ENCODE data around the gene RNASE12. TPM values are rescaled to one million over a fixed set of nuclear protein-coding genes. Genes with fewer than 3 reads are reported as not detected.

Gene RNASE12
- total RNA-seq, 2 donors from 2014 or later: not detected

DNA sequence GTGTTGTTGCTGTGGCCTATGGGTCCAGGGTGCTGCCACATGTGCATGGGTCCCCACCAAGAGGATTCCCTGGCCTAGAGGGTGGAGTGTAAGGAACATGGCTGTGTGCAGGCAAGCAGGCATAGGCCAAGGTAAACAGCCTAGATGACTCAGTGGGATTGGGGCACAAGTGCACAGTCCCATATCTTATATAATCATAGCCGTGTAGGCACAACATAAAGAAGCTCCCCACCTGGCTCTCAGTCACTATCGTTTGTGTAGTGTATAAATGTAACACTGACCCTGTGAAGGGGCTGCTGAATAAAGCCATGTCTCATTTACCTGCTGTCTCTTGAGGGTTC is 15.7 kb upstream of the RNASE12 start:
- no peaks in the 10 kb centered on the region for H3K9me3 ChIP-seq
- no peak for TF ChIP-seq CTCF (IDR thresholded peaks at IDR 0.05)
- no peaks in the 10 kb centered on the region for H3K27me3 ChIP-seq
- no peak overlapping the region for H3K9ac ChIP-seq (ENCODE audit: low read depth in 2 of 2, low read length in 2 of 2)
- no peak overlapping the region for H3K4me3 ChIP-seq
- H3K27ac ChIP-seq: no peak overlapping the region
- intact Hi-C loops (cut with DNase I): loop anchor here (5.0 to 10.0 kb wide), 3 partner anchors 132 to 280 kb away; partner anchors contain the start of gene TEP1
- DNase-seq: no peak
- no peaks in the 10 kb centered on the region for H3K36me3 ChIP-seq
- no peaks in the 10 kb centered on the region for H3K4me1 ChIP-seq

GRCh38 chr14:20606190-20606901 is 15.2 kb upstream of the RNASE12 start:
- no peak overlapping the region for H3K27ac ChIP-seq
- H3K27me3 ChIP-seq: no peaks in the 10 kb centered on the region
- intact Hi-C loops (cut with DNase I): loop anchor here (5.0 to 10.0 kb wide), 3 partner anchors 132 to 279 kb away; partner anchors contain the start of gene TEP1
- no peaks in the 10 kb centered on the region for H3K9me3 ChIP-seq
- no peak overlapping the region for H3K9ac ChIP-seq (ENCODE audit: low read depth in 2 of 2, low read length in 2 of 2)
- H3K36me3 ChIP-seq: no peaks in the 10 kb centered on the region
- H3K4me3 ChIP-seq: no peak overlapping the region
- peak; percentile 55 for DNase-seq
- H3K4me1 ChIP-seq: no peaks in the 10 kb centered on the region
- peak; percentile 56 for TF ChIP-seq CTCF (IDR thresholded peaks at IDR 0.05)

- Histone ChIP-seq H3K4me1 (no peaks in the 10 kb centered on the region), H3K4me3 (no peak overlapping the region), H3K9ac (ENCODE audit: low read depth in 2 of 2, low read length in 2 of 2) (no peak overlapping the region), H3K27me3 (no peaks in the 10 kb centered on the region), H3K27ac (no peak overlapping the region), H3K9me3 (no peaks in the 10 kb centered on the region), H3K36me3 (no peaks in the 10 kb centered on the region)
- TF ChIP-seq CTCF (IDR thresholded peaks at IDR 0.05): no peak
- DNase-seq: no peak
- intact Hi-C loops (cut with DNase I): loop anchor here (10.0 kb wide), 2 partner anchors 129 to 189 kb away; partner anchors contain the start of gene TEP1
Measured at GRCh38 chr14:20603813-20604690, 12.9 kb upstream of the RNASE12 start.

DNA sequence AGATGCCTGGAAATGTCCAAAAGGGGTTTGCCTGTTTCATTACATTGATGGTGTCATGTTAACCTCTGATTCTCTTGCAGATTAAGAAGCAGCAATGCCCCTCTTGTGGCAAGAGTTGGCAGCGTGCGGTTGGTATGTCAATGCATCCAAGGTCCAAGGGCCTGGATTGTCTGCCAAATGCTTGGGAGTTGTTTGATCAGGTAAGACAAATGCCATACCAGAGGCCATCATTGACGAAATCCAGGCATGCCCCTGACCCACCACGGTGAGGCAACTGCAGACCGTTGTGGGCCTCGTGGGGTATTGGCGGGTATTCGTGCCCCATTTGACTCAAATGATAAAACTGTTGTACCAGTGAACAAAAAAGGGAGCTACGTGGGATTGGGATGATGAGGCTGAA is 11.4 kb upstream of the RNASE12 start:
- Histone ChIP-seq H3K27ac (no peak overlapping the region), H3K27me3 (no peaks in the 10 kb centered on the region), H3K4me3 (no peak overlapping the region), H3K4me1 (no peaks in the 10 kb centered on the region), H3K9me3 (no peaks in the 10 kb centered on the region), H3K9ac (ENCODE audit: low read depth in 2 of 2, low read length in 2 of 2) (no peak overlapping the region), H3K36me3 (no peaks in the 10 kb centered on the region)
- no peak for DNase-seq
- intact Hi-C loops (cut with DNase I): loop anchor here (10.0 kb wide), 2 partner anchors 128 to 188 kb away; partner anchors contain the start of gene TEP1
- TF ChIP-seq CTCF (IDR thresholded peaks at IDR 0.05): no peak

GRCh38 chr14:20601522-20601921 is 10.3 kb upstream of the RNASE12 start:
- H3K4me3 ChIP-seq: no peak overlapping the region
- no peaks in the 10 kb centered on the region for H3K9me3 ChIP-seq
- H3K27ac ChIP-seq: no peak overlapping the region
- H3K36me3 ChIP-seq: no peaks in the 10 kb centered on the region
- H3K4me1 ChIP-seq: no peaks in the 10 kb centered on the region
- no peak for DNase-seq
- no peak for TF ChIP-seq CTCF (IDR thresholded peaks at IDR 0.05)
- intact Hi-C loops (cut with DNase I): loop anchor here (10.0 kb wide), 2 partner anchors 127 to 187 kb away; partner anchors contain the start of gene TEP1
- H3K27me3 ChIP-seq: no peaks in the 10 kb centered on the region
- no peak overlapping the region for H3K9ac ChIP-seq (ENCODE audit: low read depth in 2 of 2, low read length in 2 of 2)

All from colonic mucosa (tissue), 4 donors.